ENCODE data around the gene MOBP.

- TF ChIP-seq EZH2 (IDR thresholded peaks at IDR 0.05) (no peak), POLR2A (IDR thresholded peaks at IDR 0.05; ENCODE audit: borderline replicate concordance, extremely low read depth, insufficient read depth, insufficient read length) (no peak), TCF7L2 (IDR thresholded peaks at IDR 0.05; ENCODE audit: borderline replicate concordance, extremely low read depth, insufficient read depth, insufficient read length) (no peak), REST (IDR thresholded peaks at IDR 0.05; ENCODE audit: low read depth) (no peak), POLR2AphosphoS5 (IDR thresholded peaks at IDR 0.05; ENCODE audit: low read depth, low read length) (no peak), SIN3A (IDR thresholded peaks at IDR 0.05; ENCODE audit: low read depth) (no peak), ZNF274 (IDR thresholded peaks at IDR 0.05; ENCODE audit: low read depth, low read length) (no peak), EZH2phosphoT487 (IDR thresholded peaks at IDR 0.05; ENCODE audit: borderline replicate concordance) (no peak)
- TF ChIP-seq, protein P1, sequence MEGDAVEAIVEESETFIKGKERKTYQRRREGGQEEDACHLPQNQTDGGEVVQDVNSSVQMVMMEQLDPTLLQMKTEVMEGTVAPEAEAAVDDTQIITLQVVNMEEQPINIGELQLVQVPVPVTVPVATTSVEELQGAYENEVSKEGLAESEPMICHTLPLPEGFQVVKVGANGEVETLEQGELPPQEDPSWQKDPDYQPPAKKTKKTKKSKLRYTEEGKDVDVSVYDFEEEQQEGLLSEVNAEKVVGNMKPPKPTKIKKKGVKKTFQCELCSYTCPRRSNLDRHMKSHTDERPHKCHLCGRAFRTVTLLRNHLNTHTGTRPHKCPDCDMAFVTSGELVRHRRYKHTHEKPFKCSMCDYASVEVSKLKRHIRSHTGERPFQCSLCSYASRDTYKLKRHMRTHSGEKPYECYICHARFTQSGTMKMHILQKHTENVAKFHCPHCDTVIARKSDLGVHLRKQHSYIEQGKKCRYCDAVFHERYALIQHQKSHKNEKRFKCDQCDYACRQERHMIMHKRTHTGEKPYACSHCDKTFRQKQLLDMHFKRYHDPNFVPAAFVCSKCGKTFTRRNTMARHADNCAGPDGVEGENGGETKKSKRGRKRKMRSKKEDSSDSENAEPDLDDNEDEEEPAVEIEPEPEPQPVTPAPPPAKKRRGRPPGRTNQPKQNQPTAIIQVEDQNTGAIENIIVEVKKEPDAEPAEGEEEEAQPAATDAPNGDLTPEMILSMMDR (IDR thresholded peaks at IDR 0.05 in 2 of 3, conservative IDR thresholded peaks at IDR 0.05 in 1 of 3; ENCODE audit: borderline replicate concordance in 1 of 3, insufficient read depth in 1 of 3, low read depth in 2 of 3, low read length in 2 of 3) = no peak
- TF ChIP-seq, protein P2, sequence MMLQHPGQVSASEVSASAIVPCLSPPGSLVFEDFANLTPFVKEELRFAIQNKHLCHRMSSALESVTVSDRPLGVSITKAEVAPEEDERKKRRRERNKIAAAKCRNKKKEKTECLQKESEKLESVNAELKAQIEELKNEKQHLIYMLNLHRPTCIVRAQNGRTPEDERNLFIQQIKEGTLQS (IDR thresholded peaks at IDR 0.05) = no peak
- TF ChIP-seq, protein P3, sequence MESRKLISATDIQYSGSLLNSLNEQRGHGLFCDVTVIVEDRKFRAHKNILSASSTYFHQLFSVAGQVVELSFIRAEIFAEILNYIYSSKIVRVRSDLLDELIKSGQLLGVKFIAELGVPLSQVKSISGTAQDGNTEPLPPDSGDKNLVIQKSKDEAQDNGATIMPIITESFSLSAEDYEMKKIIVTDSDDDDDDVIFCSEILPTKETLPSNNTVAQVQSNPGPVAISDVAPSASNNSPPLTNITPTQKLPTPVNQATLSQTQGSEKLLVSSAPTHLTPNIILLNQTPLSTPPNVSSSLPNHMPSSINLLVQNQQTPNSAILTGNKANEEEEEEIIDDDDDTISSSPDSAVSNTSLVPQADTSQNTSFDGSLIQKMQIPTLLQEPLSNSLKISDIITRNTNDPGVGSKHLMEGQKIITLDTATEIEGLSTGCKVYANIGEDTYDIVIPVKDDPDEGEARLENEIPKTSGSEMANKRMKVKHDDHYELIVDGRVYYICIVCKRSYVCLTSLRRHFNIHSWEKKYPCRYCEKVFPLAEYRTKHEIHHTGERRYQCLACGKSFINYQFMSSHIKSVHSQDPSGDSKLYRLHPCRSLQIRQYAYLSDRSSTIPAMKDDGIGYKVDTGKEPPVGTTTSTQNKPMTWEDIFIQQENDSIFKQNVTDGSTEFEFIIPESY (IDR thresholded peaks at IDR 0.05; ENCODE audit: extremely low read depth, insufficient replicate concordance, low read length) = no peak
Measured at GRCh38 chr3:39453134-39453533, 14.3 kb upstream of the MOBP start.
